H1 (cell line): Measurements from ENCODE around the gene AKAP4.

ENCODE experiments used
- CEBPB ChIP-seq: IDR thresholded peaks from 2 replicates; pipeline ENCODE4 v1.6.1; 2012; ENCODE audit warnings: low read depth, low read length
- E2F6 ChIP-seq: IDR thresholded peaks from 2 replicates; pipeline ENCODE4 v1.6.1; 2012; ENCODE audit warnings: inconsistent platforms
- EP300 ChIP-seq, 2 experiments: IDR thresholded peaks; 1 replicate in 1 of 2; 2 replicates in 1 of 2; pipeline ENCODE4 v1.6.1; 2011 to 2012; ENCODE audit warnings: low read depth in 2 of 2, low read length in 2 of 2, mild to moderate bottlenecking in 2 of 2, borderline replicate concordance in 1 of 2, inconsistent platforms in 1 of 2, moderate library complexity in 1 of 2
- GABPA ChIP-seq: IDR thresholded peaks from 2 replicates; pipeline ENCODE4 v1.6.1; 2011; ENCODE audit warnings: mild to moderate bottlenecking, low read length, moderate library complexity, borderline replicate concordance; ENCODE audit not compliant: insufficient read depth
- HDAC2 ChIP-seq, 2 experiments: fragments of 300-600 bp in 1 of 2; sonication (generic) in 1 of 2; IDR thresholded peaks; 2 replicates each; pipeline ENCODE4 v1.6.1; 2011 to 2012; ENCODE audit warnings: low read depth in 2 of 2, low read length in 2 of 2, mild to moderate bottlenecking in 2 of 2, moderate library complexity in 2 of 2, borderline replicate concordance in 1 of 2, inconsistent platforms in 1 of 2
- NRF1 ChIP-seq: IDR thresholded peaks from 2 replicates; pipeline ENCODE4 v1.6.1; 2011; ENCODE audit warnings: mild to moderate bottlenecking, low read depth, low read length, improper control_type of control experiment
- POLR2A ChIP-seq, 2 experiments: IDR thresholded peaks; 1 replicate in 1 of 2; 2 replicates in 1 of 2; pipeline ENCODE4 v1.6.1; 2011; ENCODE audit warnings: low read depth in 2 of 2, low read length in 2 of 2, mild to moderate bottlenecking in 2 of 2; ENCODE audit errors: control extremely low read depth in 1 of 2
- POLR2AphosphoS5 ChIP-seq: IDR thresholded peaks from 2 replicates; pipeline ENCODE4 v1.6.1; 2011; ENCODE audit warnings: low read depth, low read length
- TAF1 ChIP-seq: IDR thresholded peaks from 2 replicates; pipeline ENCODE4 v1.6.1; 2011; ENCODE audit warnings: mild to moderate bottlenecking, low read depth, low read length
- TF ChIP-seq, protein P1 (sequence below), 3 experiments: IDR thresholded peaks; 1 replicate in 2 of 3; 2 replicates in 1 of 3; pipeline versions ENCODE4 v1.5.1 to v1.6.1; 2011; ENCODE audit warnings: low read length in 3 of 3, mild to moderate bottlenecking in 3 of 3, inconsistent platforms in 2 of 3, low read depth in 1 of 3, moderate library complexity in 1 of 3; ENCODE audit not compliant: insufficient read depth in 1 of 3; ENCODE audit errors: control extremely low read depth in 1 of 3

DNA sequence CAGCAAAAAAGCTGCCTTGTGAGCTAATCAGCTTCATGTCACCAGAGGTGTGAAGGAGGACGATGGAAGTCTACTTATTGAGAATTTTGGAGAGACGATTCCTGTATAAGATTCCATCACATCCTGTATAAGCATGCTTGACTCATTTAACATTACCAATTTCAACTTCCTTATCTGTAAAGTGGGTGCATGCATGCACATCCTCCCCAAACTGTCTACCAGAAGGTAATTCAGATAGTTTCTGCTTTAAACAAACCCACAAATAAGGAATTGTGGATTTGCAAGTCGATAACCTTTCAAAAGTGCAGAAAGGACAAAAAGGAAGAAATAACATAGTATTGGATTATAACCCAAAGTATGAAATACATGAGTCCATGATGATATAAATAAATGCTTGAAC lies 31.1 kb downstream of the AKAP4 start:
- no peak for TF ChIP-seq HDAC2 (IDR thresholded peaks at IDR 0.05; ENCODE audit: borderline replicate concordance in 1 of 2, low read depth in 2 of 2, low read length in 2 of 2)
- TF ChIP-seq E2F6, result no peak
- no peak for TF ChIP-seq TAF1
- TF ChIP-seq, protein P1, sequence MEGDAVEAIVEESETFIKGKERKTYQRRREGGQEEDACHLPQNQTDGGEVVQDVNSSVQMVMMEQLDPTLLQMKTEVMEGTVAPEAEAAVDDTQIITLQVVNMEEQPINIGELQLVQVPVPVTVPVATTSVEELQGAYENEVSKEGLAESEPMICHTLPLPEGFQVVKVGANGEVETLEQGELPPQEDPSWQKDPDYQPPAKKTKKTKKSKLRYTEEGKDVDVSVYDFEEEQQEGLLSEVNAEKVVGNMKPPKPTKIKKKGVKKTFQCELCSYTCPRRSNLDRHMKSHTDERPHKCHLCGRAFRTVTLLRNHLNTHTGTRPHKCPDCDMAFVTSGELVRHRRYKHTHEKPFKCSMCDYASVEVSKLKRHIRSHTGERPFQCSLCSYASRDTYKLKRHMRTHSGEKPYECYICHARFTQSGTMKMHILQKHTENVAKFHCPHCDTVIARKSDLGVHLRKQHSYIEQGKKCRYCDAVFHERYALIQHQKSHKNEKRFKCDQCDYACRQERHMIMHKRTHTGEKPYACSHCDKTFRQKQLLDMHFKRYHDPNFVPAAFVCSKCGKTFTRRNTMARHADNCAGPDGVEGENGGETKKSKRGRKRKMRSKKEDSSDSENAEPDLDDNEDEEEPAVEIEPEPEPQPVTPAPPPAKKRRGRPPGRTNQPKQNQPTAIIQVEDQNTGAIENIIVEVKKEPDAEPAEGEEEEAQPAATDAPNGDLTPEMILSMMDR (IDR thresholded peaks at IDR 0.05; ENCODE audit: control extremely low read depth in 1 of 3, insufficient read depth in 1 of 3, low read depth in 1 of 3, low read length in 3 of 3), result no peak
- no peak for TF ChIP-seq POLR2A (IDR thresholded peaks at IDR 0.05; ENCODE audit: control extremely low read depth in 1 of 2, low read depth in 2 of 2, low read length in 2 of 2)
- TF ChIP-seq GABPA, result no peak
- TF ChIP-seq NRF1, result no peak
- TF ChIP-seq EP300 (IDR thresholded peaks at IDR 0.05; ENCODE audit: borderline replicate concordance in 1 of 2, low read depth in 2 of 2, low read length in 2 of 2), result no peak
- TF ChIP-seq POLR2AphosphoS5, result no peak
- TF ChIP-seq CEBPB, result no peak
